NT2/D1 (cell line): ENCODE measurements around the gene LPP.

Source experiments
- YY1 ChIP-seq: IDR thresholded peaks from 2 replicates; pipeline ENCODE4 v1.6.1; 2011; ENCODE audit not compliant: insufficient read length, insufficient read depth
- ZNF274 ChIP-seq: IDR thresholded peaks from 2 replicates; pipeline ENCODE4 v1.6.1; 2011; ENCODE audit warnings: mild to moderate bottlenecking, low read depth, low read length

DNA sequence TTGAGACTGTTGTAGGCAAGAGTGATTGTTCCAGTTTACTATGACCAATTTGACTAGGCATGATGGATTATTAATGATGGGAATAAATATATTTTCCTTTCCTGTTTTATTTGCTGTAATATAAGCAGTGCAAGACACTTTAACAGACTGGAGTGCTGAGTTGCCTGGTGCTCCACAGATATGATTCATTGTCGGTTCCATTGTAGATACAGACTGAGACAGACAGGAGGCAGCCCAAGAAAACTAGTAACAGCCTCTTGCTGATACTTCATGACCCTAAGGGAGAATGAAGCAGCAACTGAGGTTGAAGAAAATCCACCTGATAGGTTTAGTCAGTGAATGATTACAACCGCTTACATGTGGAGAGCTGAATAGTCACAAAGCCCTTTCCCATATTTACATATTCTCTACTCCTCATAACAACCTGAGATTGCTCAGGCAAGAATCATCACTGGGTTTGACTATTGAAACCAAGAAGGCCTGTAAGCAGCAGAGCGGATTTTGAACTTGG is 782.7 kb downstream of the LPP start:
- TF ChIP-seq YY1 = no peak
- no peak for TF ChIP-seq ZNF274
